Brain microvascular endothelial cell (primary cell): ENCODE measurements around the gene IGFBP1.
A peak's percentile ranks its signal among the peaks of the same experiment; 100 is the strongest.

ENCODE experiments used
- DNase-seq: peaks from one replicate; pipeline ENCODE4 v3.0.0-alpha.2; 2020
- H3K27ac ChIP-seq: fragments of 250-450 bp; sonication (Bioruptor Pico); 2 replicates; pipeline ENCODE4 v1.5.1; 2020; ENCODE audit warnings: mild to moderate bottlenecking, moderate library complexity
- H3K27me3 ChIP-seq: fragments of 250-450 bp; sonication (Bioruptor Pico); replicated peaks from 2 replicates; pipeline ENCODE4 v1.5.1; 2020; ENCODE audit warnings: mild to moderate bottlenecking
- H3K36me3 ChIP-seq: fragments of 250-450 bp; sonication (Bioruptor Pico); replicated peaks from 2 replicates; pipeline ENCODE4 v1.5.1; 2020; ENCODE audit warnings: mild to moderate bottlenecking
- H3K4me3 ChIP-seq: 2 replicates; pipeline ENCODE4 v1.5.1; 2011; ENCODE audit warnings: low read depth, mild to moderate bottlenecking, control low read depth, low read length, moderate library complexity
- CTCF ChIP-seq: IDR thresholded peaks from 2 replicates; pipeline ENCODE4 v1.5.1; 2011; ENCODE audit warnings: low read depth, mild to moderate bottlenecking, moderate library complexity, low read length, control low read depth, inconsistent platforms; ENCODE audit errors: missing control alignments
- in situ Hi-C: cut with HindIII; loops from 2 replicates; pipeline ENCODE4 v1.10.0; 2017; ENCODE audit warnings: low sequenced_read_pairs, low pct_ligation_motif_present

IGFBP1 gene

GRCh38 chr7:45886931-45887667, 1.2 kb upstream of the IGFBP1 start:
- Histone ChIP-seq H3K36me3 (no peaks in the 10 kb centered on the region), H3K4me3 (no peak overlapping the region), H3K27me3 (no peaks in the 10 kb centered on the region), H3K27ac (no peak overlapping the region)
- DNase-seq: no peak
- TF ChIP-seq CTCF: no peak
- in situ Hi-C loops: no loop called here

- H3K4me3 ChIP-seq: peak overlapping the region; percentile 55
- TF ChIP-seq CTCF: no peak
- in situ Hi-C loops: no loop called here
These were observed 692 bp downstream of the IGFBP1 start for GRCh38 chr7:45888993-45889366.

GRCh38 chr7:45889367-45890067, 1.2 kb downstream of the IGFBP1 start:
- no peak for DNase-seq

More at GRCh38 chr7:45888993-45889366, 692 bp downstream of the IGFBP1 start:
- Histone ChIP-seq H3K27ac (no peak overlapping the region), H3K36me3 (no peaks in the 10 kb centered on the region), H3K27me3 (no peaks in the 10 kb centered on the region)
- no peak for DNase-seq

GRCh38 chr7:45890125-45890901, 2.0 kb downstream of the IGFBP1 start:
- no peaks in the 10 kb centered on the region for H3K36me3 ChIP-seq
- no peak overlapping the region for H3K4me3 ChIP-seq
- in situ Hi-C loops: no loop called here
- no peak for TF ChIP-seq CTCF
- H3K27ac ChIP-seq: no peak overlapping the region
- no peak for DNase-seq
- H3K27me3 ChIP-seq: no peaks in the 10 kb centered on the region

More at GRCh38 chr7:45889367-45890067, 1.2 kb downstream of the IGFBP1 start:
- no peak for TF ChIP-seq CTCF
- Histone ChIP-seq H3K4me3 (no peak overlapping the region), H3K27me3 (no peaks in the 10 kb centered on the region), H3K36me3 (no peaks in the 10 kb centered on the region), H3K27ac (no peak overlapping the region)
- in situ Hi-C loops: no loop called here

- no peak overlapping the region for H3K27ac ChIP-seq
- no peak for DNase-seq
- H3K27me3 ChIP-seq: no peaks in the 10 kb centered on the region
- in situ Hi-C loops: no loop called here
- TF ChIP-seq CTCF: peak; percentile 48
- H3K36me3 ChIP-seq: no peaks in the 10 kb centered on the region
- no peak overlapping the region for H3K4me3 ChIP-seq
These were observed 2.7 kb downstream of the IGFBP1 start for GRCh38 chr7:45890902-45891461.
